ENCODE data around the gene ACER3. TPM values are rescaled to one million over a fixed set of nuclear protein-coding genes. Genes with fewer than 3 reads are reported as not detected.

ACER3 gene
- total and polyA plus RNA-seq, 4 donors: 1.9 to 5.9 (median 4.2) TPM

DNA sequence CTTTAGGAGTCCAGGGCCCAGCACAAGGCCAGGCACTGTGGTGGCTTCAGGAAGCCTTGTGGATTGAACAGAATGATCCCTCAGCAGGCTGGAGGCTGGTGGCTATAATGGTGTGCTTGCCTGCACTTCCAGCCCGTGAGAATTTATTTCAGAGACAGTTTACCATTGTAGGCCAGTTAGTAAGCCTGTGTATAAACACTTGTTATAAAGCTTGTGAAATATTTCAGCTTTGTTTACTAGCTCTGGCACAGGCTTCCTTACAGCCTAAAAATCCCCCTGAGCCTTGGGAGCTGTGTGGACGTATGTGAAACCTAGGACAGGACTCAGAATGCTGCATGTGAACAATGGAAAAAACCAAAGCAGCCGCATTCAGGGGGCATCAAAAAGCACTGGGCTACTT is 26.6 kb upstream of the ACER3 start (continued):
- TF ChIP-seq NR2F2 (IDR thresholded peaks at IDR 0.05): no peak
- TF ChIP-seq JUND (IDR thresholded peaks at IDR 0.05): no peak
- TF ChIP-seq, protein P1, sequence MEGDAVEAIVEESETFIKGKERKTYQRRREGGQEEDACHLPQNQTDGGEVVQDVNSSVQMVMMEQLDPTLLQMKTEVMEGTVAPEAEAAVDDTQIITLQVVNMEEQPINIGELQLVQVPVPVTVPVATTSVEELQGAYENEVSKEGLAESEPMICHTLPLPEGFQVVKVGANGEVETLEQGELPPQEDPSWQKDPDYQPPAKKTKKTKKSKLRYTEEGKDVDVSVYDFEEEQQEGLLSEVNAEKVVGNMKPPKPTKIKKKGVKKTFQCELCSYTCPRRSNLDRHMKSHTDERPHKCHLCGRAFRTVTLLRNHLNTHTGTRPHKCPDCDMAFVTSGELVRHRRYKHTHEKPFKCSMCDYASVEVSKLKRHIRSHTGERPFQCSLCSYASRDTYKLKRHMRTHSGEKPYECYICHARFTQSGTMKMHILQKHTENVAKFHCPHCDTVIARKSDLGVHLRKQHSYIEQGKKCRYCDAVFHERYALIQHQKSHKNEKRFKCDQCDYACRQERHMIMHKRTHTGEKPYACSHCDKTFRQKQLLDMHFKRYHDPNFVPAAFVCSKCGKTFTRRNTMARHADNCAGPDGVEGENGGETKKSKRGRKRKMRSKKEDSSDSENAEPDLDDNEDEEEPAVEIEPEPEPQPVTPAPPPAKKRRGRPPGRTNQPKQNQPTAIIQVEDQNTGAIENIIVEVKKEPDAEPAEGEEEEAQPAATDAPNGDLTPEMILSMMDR (IDR thresholded peaks at IDR 0.05; ENCODE audit: low read depth, low read length, missing input control): no peak
- no peak for TF ChIP-seq HNF4A (conservative IDR thresholded peaks at IDR 0.05)

DNA sequence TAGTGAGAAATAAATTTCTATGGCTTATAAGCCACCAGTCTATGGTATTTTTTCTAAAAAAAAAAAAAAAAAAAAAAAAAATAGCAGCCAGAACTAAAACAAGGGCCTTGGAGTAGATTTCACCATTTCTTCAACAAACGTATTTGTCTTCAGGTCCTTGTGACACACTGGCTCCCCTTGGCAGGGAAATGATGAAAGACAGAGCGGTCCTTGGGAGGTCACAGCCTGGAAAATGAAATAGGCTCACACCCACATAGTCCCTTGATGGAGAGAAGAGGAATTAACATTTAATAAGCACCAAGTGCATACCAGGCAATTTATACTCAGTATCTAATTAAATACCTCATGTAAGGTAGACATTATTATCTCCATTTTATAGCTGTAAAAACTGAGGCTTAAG is 25.7 kb upstream of the ACER3 start:
- H3K4me3 ChIP-seq (ENCODE audit: low read depth in 1 of 3, low read length in 3 of 3): no peak overlapping the region
- DNase-seq (ENCODE audit: low spot score): no peak
- H3K27ac ChIP-seq (ENCODE audit: low read depth in 1 of 2, low read length in 2 of 2): no peak overlapping the region
- H3K9ac ChIP-seq (ENCODE audit: low read depth in 1 of 2, low read length in 2 of 2): no peak overlapping the region
- H3K27me3 ChIP-seq (ENCODE audit: control insufficient read depth in 4 of 4, insufficient read depth in 4 of 4, low read length in 3 of 4): no peaks in the 10 kb centered on the region
- H3K36me3 ChIP-seq (ENCODE audit: control insufficient read depth in 4 of 4, insufficient read depth in 3 of 4, low read depth in 1 of 4, low read length in 3 of 4): no peaks in the 10 kb centered on the region
- TF ChIP-seq, protein P2, sequence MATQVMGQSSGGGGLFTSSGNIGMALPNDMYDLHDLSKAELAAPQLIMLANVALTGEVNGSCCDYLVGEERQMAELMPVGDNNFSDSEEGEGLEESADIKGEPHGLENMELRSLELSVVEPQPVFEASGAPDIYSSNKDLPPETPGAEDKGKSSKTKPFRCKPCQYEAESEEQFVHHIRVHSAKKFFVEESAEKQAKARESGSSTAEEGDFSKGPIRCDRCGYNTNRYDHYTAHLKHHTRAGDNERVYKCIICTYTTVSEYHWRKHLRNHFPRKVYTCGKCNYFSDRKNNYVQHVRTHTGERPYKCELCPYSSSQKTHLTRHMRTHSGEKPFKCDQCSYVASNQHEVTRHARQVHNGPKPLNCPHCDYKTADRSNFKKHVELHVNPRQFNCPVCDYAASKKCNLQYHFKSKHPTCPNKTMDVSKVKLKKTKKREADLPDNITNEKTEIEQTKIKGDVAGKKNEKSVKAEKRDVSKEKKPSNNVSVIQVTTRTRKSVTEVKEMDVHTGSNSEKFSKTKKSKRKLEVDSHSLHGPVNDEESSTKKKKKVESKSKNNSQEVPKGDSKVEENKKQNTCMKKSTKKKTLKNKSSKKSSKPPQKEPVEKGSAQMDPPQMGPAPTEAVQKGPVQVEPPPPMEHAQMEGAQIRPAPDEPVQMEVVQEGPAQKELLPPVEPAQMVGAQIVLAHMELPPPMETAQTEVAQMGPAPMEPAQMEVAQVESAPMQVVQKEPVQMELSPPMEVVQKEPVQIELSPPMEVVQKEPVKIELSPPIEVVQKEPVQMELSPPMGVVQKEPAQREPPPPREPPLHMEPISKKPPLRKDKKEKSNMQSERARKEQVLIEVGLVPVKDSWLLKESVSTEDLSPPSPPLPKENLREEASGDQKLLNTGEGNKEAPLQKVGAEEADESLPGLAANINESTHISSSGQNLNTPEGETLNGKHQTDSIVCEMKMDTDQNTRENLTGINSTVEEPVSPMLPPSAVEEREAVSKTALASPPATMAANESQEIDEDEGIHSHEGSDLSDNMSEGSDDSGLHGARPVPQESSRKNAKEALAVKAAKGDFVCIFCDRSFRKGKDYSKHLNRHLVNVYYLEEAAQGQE (IDR thresholded peaks at IDR 0.05): no peak
- TF ChIP-seq EGR1 (IDR thresholded peaks at IDR 0.05; ENCODE audit: low read depth in 2 of 2) (no peak), FOXA2 (IDR thresholded peaks at IDR 0.05) (no peak), RAD21 (IDR thresholded peaks at IDR 0.05) (no peak), HNF4A (conservative IDR thresholded peaks at IDR 0.05) (no peak), GABPA (IDR thresholded peaks at IDR 0.05 in 1 of 2, conservative IDR thresholded peaks at IDR 0.05 in 1 of 2) (no peak), TAF1 (conservative IDR thresholded peaks at IDR 0.05) (no peak), JUND (IDR thresholded peaks at IDR 0.05) (no peak), NR2F2 (IDR thresholded peaks at IDR 0.05) (no peak), RXRA (IDR thresholded peaks at IDR 0.05) (no peak), HNF4G (IDR thresholded peaks at IDR 0.05) (no peak), YY1 (IDR thresholded peaks at IDR 0.05) (no peak), FOXA1 (IDR thresholded peaks at IDR 0.05) (no peak)
- TF ChIP-seq, protein P3, sequence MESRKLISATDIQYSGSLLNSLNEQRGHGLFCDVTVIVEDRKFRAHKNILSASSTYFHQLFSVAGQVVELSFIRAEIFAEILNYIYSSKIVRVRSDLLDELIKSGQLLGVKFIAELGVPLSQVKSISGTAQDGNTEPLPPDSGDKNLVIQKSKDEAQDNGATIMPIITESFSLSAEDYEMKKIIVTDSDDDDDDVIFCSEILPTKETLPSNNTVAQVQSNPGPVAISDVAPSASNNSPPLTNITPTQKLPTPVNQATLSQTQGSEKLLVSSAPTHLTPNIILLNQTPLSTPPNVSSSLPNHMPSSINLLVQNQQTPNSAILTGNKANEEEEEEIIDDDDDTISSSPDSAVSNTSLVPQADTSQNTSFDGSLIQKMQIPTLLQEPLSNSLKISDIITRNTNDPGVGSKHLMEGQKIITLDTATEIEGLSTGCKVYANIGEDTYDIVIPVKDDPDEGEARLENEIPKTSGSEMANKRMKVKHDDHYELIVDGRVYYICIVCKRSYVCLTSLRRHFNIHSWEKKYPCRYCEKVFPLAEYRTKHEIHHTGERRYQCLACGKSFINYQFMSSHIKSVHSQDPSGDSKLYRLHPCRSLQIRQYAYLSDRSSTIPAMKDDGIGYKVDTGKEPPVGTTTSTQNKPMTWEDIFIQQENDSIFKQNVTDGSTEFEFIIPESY (IDR thresholded peaks at IDR 0.05): no peak
- TF ChIP-seq, protein P4, sequence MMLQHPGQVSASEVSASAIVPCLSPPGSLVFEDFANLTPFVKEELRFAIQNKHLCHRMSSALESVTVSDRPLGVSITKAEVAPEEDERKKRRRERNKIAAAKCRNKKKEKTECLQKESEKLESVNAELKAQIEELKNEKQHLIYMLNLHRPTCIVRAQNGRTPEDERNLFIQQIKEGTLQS (IDR thresholded peaks at IDR 0.05): no peak
- TF ChIP-seq, protein P5, sequence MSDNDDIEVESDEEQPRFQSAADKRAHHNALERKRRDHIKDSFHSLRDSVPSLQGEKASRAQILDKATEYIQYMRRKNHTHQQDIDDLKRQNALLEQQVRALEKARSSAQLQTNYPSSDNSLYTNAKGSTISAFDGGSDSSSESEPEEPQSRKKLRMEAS (IDR thresholded peaks at IDR 0.05): no peak
- H3K9me3 ChIP-seq (ENCODE audit: control insufficient read depth in 4 of 4, low read length in 3 of 4): no peaks in the 10 kb centered on the region
- H3K4me1 ChIP-seq (ENCODE audit: control insufficient read depth in 4 of 4, insufficient read depth in 4 of 4, low read length in 3 of 4): peaks cover 0 to 5% (median 0%) of the 10 kb centered on the region in 4 donors
- WGBS: 80% methylated on average over 2 of the region's 2 CpGs

Data from liver (tissue), 9 donors.